ENCODE results near the gene NECTIN3. TPM values are rescaled to one million over a fixed set of nuclear protein-coding genes. Genes with fewer than 3 reads are reported as not detected.

NECTIN3 gene
- total RNA-seq, 1 experiment from 2014 or later = 76.6 TPM

- no peak for DNase-seq (ENCODE audit: low read depth)
Observed at GRCh38 chr3:111200027-111200426, 128.4 kb downstream of the NECTIN3 start.

- peak; percentile 41 for DNase-seq (ENCODE audit: low read depth)
Observed at GRCh38 chr3:111210003-111210711, 138.5 kb downstream of the NECTIN3 start.

- no peak for DNase-seq (ENCODE audit: low read depth)
Observed at GRCh38 chr3:111210866-111211564, 139.4 kb downstream of the NECTIN3 start.

GRCh38 chr3:111212511-111212910 is 140.9 kb downstream of the NECTIN3 start:
- DNase-seq (ENCODE audit: low read depth) = no peak

GRCh38 chr3:111215481-111215880 is 143.9 kb downstream of the NECTIN3 start:
- DNase-seq (ENCODE audit: low read depth) = no peak

GRCh38 chr3:111218615-111219014 is 147.0 kb downstream of the NECTIN3 start:
- no peak for DNase-seq (ENCODE audit: low read depth)

GRCh38 chr3:111227216-111227615 is 155.6 kb downstream of the NECTIN3 start:
- DNase-seq (ENCODE audit: low read depth) = peak; percentile 90

- DNase-seq (ENCODE audit: low read depth) = no peak
Observed at GRCh38 chr3:111229301-111229700, 157.7 kb downstream of the NECTIN3 start.

GRCh38 chr3:111236836-111237713 is 165.5 kb downstream of the NECTIN3 start:
- DNase-seq (ENCODE audit: low read depth) = peak; percentile 95

GRCh38 chr3:111237946-111238345 is 166.3 kb downstream of the NECTIN3 start:
- peak; percentile 63 for DNase-seq (ENCODE audit: low read depth)

- DNase-seq (ENCODE audit: low read depth) = peak; percentile 30
Observed at GRCh38 chr3:111238885-111239284, 167.3 kb downstream of the NECTIN3 start.

- DNase-seq (ENCODE audit: low read depth) = no peak
Observed at GRCh38 chr3:111241960-111242359, 170.3 kb downstream of the NECTIN3 start.

All from M059J (cell line).